Lower leg skin (tissue), 3 donors: ENCODE data around the gene B9D1.

Experiments
- CTCF ChIP-seq, 3 donors: fragments of 450-650 bp; IDR thresholded peaks; one replicate each; pipeline ENCODE4 v1.5.1; 2016; ENCODE audit warnings: antibody characterized with exemption in 3 of 3, mild to moderate bottlenecking in 3 of 3, moderate library complexity in 2 of 3
- POLR2A ChIP-seq, 2 donors: fragments of 450-650 bp; IDR thresholded peaks; one replicate each; pipeline ENCODE4 v1.6.1; 2016 to 2017; ENCODE audit warnings: antibody characterized with exemption in 2 of 2, mild to moderate bottlenecking in 1 of 2, moderate library complexity in 1 of 2

- TF ChIP-seq POLR2A (IDR thresholded peaks at IDR 0.05) (no peak), CTCF (IDR thresholded peaks at IDR 0.05) (no peak)
These were observed 41.7 kb upstream of the B9D1 start for GRCh38 chr17:19404264-19404663.
